HepG2 (cell line): Measurements from ENCODE around the gene STK25. TPM values are rescaled to one million over a fixed set of nuclear protein-coding genes. Genes with fewer than 3 reads are reported as not detected.

ENCODE experiments used
- ATAC-seq: fragments of 200-7000 bp; cut with Tn5 transposase; 3 replicates; pipeline ENCODE4 v1.9.1; 2020; ENCODE audit warnings: mild to moderate bottlenecking, moderate library complexity
- BruUV-seq: library from RNA; stranded (reverse); fragments of 400-500 nt; replicated peaks from 2 replicates; lab custom pipeline; 2021; lab: Mats Ljungman, UMichigan
- CTCF ChIA-PET: fragments of 300-600 bp; formaldehyde crosslinking; extraction: SDS; loops from one replicate; lab custom pipeline; 2021; ENCODE audit warnings: low total read pairs, inconsistent platforms, low intra/inter-chr PET ratio; lab: Yijun Ruan, JAX
- POLR2A ChIA-PET: fragments of 350-600 bp; sonication (Branson Sonifier 250); formaldehyde crosslinking; loops from one replicate; lab custom pipeline; 2020; ENCODE audit warnings: antibody characterized with exemption, inconsistent platforms; lab: Yijun Ruan, JAX
- DNase-seq: peaks from one replicate; pipeline ENCODE4 v3.0.0-alpha.2; 2015; ENCODE audit warnings: low spot score
- FAIRE-seq: peaks from 3 replicates; lab custom pipeline; 2011; peaks lifted over from hg19 to GRCh38; lab: Jason Lieb, UNC
- H2AFZ ChIP-seq: one replicate; pipeline ENCODE4 v1.6.1; 2011; ENCODE audit warnings: low read length, inconsistent platforms
- H3K27ac ChIP-seq: fragments of 300-600 bp; 3 replicates; pipeline ENCODE4 v1.8.0; 2011; ENCODE audit warnings: mixed run types, mild to moderate bottlenecking, mixed read lengths, low read length, inconsistent platforms; ENCODE audit not compliant: insufficient read depth; ENCODE audit errors: extremely low read length
- H3K27me3 ChIP-seq, 2 experiments: fragments of 200-600 bp in 1 of 2; 2 replicates in 1 of 2; 3 replicates in 1 of 2; pipeline versions ENCODE4 v1.6.0 to v1.8.0; 2011; ENCODE audit warnings: low read length in 2 of 2, mild to moderate bottlenecking in 2 of 2, moderate library complexity in 2 of 2, inconsistent platforms in 1 of 2; ENCODE audit not compliant: insufficient read depth in 2 of 2, control insufficient read depth in 1 of 2
- H3K36me3 ChIP-seq, 2 experiments: fragments of 200-600 bp in 1 of 2; replicated peaks in 1 of 2; 2 replicates in 1 of 2; 3 replicates in 1 of 2; pipeline versions ENCODE4 v1.5.1 to v1.8.0; 2011; ENCODE audit warnings: low read length in 2 of 2, inconsistent platforms in 1 of 2; ENCODE audit not compliant: insufficient read depth in 2 of 2, control insufficient read depth in 1 of 2
- H3K4me1 ChIP-seq: 2 replicates; pipeline ENCODE4 v1.5.1; 2012; ENCODE audit warnings: low read length, inconsistent platforms; ENCODE audit not compliant: insufficient read depth
- H3K4me2 ChIP-seq: 2 replicates; pipeline ENCODE4 v1.6.0; 2011; ENCODE audit warnings: low read depth, low read length, inconsistent platforms
- H3K4me3 ChIP-seq, 3 experiments: fragments of 200-600 bp in 1 of 3; sonication (generic), shearing (Covaris generic) in 1 of 3; replicated peaks in 1 of 3; 2 replicates each; pipeline ENCODE4 v1.5.1; 2011 to 2016; ENCODE audit warnings: low read length in 3 of 3, inconsistent platforms in 2 of 3, low read depth in 2 of 3, mild to moderate bottlenecking in 2 of 3, control low read depth in 1 of 3, mixed read lengths in 1 of 3; ENCODE audit not compliant: insufficient read depth in 1 of 3
- H3K79me2 ChIP-seq: one replicate; pipeline ENCODE4 v1.6.1; 2011; ENCODE audit warnings: low read length, inconsistent platforms; ENCODE audit not compliant: insufficient read depth
- H3K9ac ChIP-seq: 2 replicates; pipeline ENCODE4 v1.6.0; 2011; ENCODE audit warnings: mild to moderate bottlenecking, low read depth, low read length, inconsistent platforms; ENCODE audit not compliant: insufficient read depth
- H3K9me3 ChIP-seq: 2 replicates; pipeline ENCODE4 v1.5.1; 2012; ENCODE audit warnings: mild to moderate bottlenecking, low read length
- H4K20me1 ChIP-seq: 2 replicates; pipeline ENCODE4 v1.6.0; 2011; ENCODE audit warnings: inconsistent platforms, mild to moderate bottlenecking, low read length, moderate library complexity; ENCODE audit not compliant: insufficient read depth
- ISL2 ChIP-seq: sonication (generic); formaldehyde crosslinking; IDR thresholded peaks from 2 replicates; pipeline ENCODE4 v1.5.0; 2020; ENCODE audit warnings: missing genetic modification reagents
- KDM2A ChIP-seq: sonication (generic); formaldehyde crosslinking; IDR thresholded peaks from 2 replicates; pipeline ENCODE4 v1.4.0; 2020; ENCODE audit warnings: low read depth, missing genetic modification reagents, borderline replicate concordance
- POLR2G ChIP-seq: fragments of 200-400 bp; formaldehyde crosslinking; IDR thresholded peaks from 2 replicates; pipeline ENCODE4 v1.6.1; 2018; ENCODE audit warnings: mild to moderate bottlenecking, low read depth, low read length, moderate library complexity
- SAFB2 ChIP-seq: sonication (generic); formaldehyde crosslinking; IDR thresholded peaks from 2 replicates; pipeline ENCODE4 v1.5.1; 2020; ENCODE audit warnings: missing genetic modification reagents, low read depth, mild to moderate bottlenecking, borderline replicate concordance
- SIN3B ChIP-seq: fragments of 150-350 bp; IDR thresholded peaks from 2 replicates; pipeline ENCODE4 v1.6.1; 2014; ENCODE audit warnings: low read length
- TRIM24 ChIP-seq: sonication (generic); formaldehyde crosslinking; IDR thresholded peaks from 2 replicates; pipeline ENCODE4 v1.8.0; 2022; ENCODE audit warnings: mild to moderate bottlenecking, missing genetic modification reagents
- ZNF234 ChIP-seq: sonication (generic); formaldehyde crosslinking; conservative IDR thresholded peaks from 2 replicates; pipeline ENCODE4 v1.5.1; 2020; ENCODE audit warnings: mild to moderate bottlenecking, missing genetic modification reagents
- ZNF3 ChIP-seq: IDR thresholded peaks from 2 replicates; pipeline ENCODE4 v1.7.0; 2017; ENCODE audit warnings: inconsistent platforms
- ZNF329 ChIP-seq: sonication (generic); formaldehyde crosslinking; IDR thresholded peaks from 2 replicates; pipeline ENCODE4 v1.9.0; 2021; ENCODE audit warnings: low read depth, mild to moderate bottlenecking, missing genetic modification reagents
- ZNF784 ChIP-seq: sonication (generic); formaldehyde crosslinking; IDR thresholded peaks from 2 replicates; pipeline ENCODE4 v1.5.1; 2020; ENCODE audit warnings: missing genetic modification reagents, mild to moderate bottlenecking, borderline replicate concordance
- ZNF850 ChIP-seq: sonication (generic); formaldehyde crosslinking; conservative IDR thresholded peaks from 2 replicates; pipeline ENCODE4 v1.9.0; 2021; ENCODE audit warnings: mild to moderate bottlenecking, missing genetic modification reagents
- WGBS: methylation state at CpG from one replicate; pipeline ENCODE4 v1.1.6; 2017; ENCODE audit warnings: low lambda C conversion rate; 5-methylcytosine and 5-hydroxymethylcytosine counted together
- in situ Hi-C: cut with HindIII; loops from 2 replicates; pipeline ENCODE4 v1.10.0; 2017; ENCODE audit warnings: low pct_unique_long_range_greater_than_20kb; ENCODE audit not compliant: extremely low pct_ligation_motif_present
- intact Hi-C: fragments of 100-400 bp; cut with micrococcal nuclease; formaldehyde crosslinking; loops from one replicate; pipeline ENCODE4 v1.10.0; 2022; ENCODE audit not compliant: unreplicated experiment
- polyA plus RNA-seq, 8 experiments: library from polyadenylated mRNA; depleted of rRNA in 3 of 8; stranded (reverse) in 7 of 8; unstranded in 1 of 8; fragments of >200 nt; fragmentation: Illumina TruSeq in 4 of 8; extraction: Trizol in 4 of 8; gene quantifications; 2 replicates each; pipeline versions ENCODE4 v1.2.1 to v1.2.3, GENCODE V29; 2011 to 2016; ENCODE audit warnings: low read depth in 4 of 8, missing spikeins in 1 of 8, mixed read lengths in 1 of 8; ENCODE audit not compliant: insufficient read depth in 1 of 8
- total RNA-seq, 5 experiments: library from RNA; depleted of rRNA; stranded (reverse); fragments of >200 nt; fragmentation: Illumina TruSeq; extraction: Trizol; gene quantifications; 2 replicates each; pipeline ENCODE4 v1.2.3, GENCODE V29; 2016; ENCODE audit warnings: low read depth in 1 of 5

Gene STK25
- total and polyA plus RNA-seq, 2 of the 13 experiments (the other 11 are each of a cell fraction or from before 2014, with no cell fraction given) = 177 to 481 TPM

- no peak for TF ChIP-seq ZNF850 (CRISPR knock-in tag)
- TF ChIP-seq KDM2A (CRISPR knock-in tag) = no peak
- no peak for TF ChIP-seq SAFB2 (CRISPR knock-in tag)
- no peak for TF ChIP-seq ISL2 (CRISPR knock-in tag)
- TF ChIP-seq TRIM24 (CRISPR knock-in tag) = no peak
- no peak for TF ChIP-seq ZNF234
- no peak for TF ChIP-seq ZNF3 (CRISPR knock-in tag)
- TF ChIP-seq ZNF784 (CRISPR knock-in tag) = no peak
- TF ChIP-seq ZNF329 (CRISPR knock-in tag) = no peak
- TF ChIP-seq, all 625 proteins: peak for 0
These were observed 47.8 kb downstream of the STK25 start (continued) for GRCh38 chr2:241460631-241461030.

DNA sequence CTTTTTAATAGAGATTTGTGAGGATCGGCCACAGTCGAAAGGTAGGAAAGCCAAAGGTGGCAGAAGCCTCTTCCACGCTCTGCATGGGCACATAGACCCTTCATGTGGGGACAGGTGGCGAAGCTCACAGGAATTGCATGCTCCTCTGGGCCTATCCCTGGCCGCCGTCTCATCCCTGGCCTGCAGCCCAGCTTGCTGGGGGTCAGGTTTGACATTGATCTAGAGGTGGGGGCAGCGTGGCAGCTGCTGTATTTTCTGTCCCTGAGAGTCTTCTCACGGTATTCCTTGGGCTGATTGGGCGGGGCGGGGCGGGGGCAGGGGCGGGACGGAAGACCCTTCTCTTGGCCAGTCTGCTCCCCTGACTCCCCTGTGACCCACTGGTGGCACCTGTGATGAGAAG lies 48.9 kb downstream of the STK25 start:
- WGBS = 93% methylated on average over 11 of the region's 13 CpGs
- no peak overlapping the region for H3K4me3 ChIP-seq
- no peak overlapping the region for H2AFZ ChIP-seq
- no peaks in the 10 kb centered on the region for H3K4me1 ChIP-seq
- FAIRE-seq = no peak
- no TSS peak for BruUV-seq
- POLR2A ChIA-PET = no interaction called here
- no peaks in the 10 kb centered on the region for H3K79me2 ChIP-seq
- no peak for DNase-seq
- no peak for TF ChIP-seq POLR2G
- TF ChIP-seq SIN3B = no peak
- no peak overlapping the region for H3K4me2 ChIP-seq
- in situ Hi-C loops = no loop called here
- no peaks in the 10 kb centered on the region for H3K9me3 ChIP-seq
- intact Hi-C loops = no loop called here
- H3K27me3 ChIP-seq = no peaks in the 10 kb centered on the region
- no peak overlapping the region for H3K9ac ChIP-seq
- H4K20me1 ChIP-seq = no peaks in the 10 kb centered on the region
- CTCF ChIA-PET = no interaction called here
- ATAC-seq = no peak
- no peak overlapping the region for H3K27ac ChIP-seq
- H3K36me3 ChIP-seq = no peaks in the 10 kb centered on the region
